HG03442 (cell line): ENCODE results near the gene IGLL5.

Source experiments
- ATAC-seq: cut with Tn5 transposase; IDR thresholded peaks from one replicate; pipeline ENCODE4 v1.9.1; 2021; ENCODE audit warnings: mild to moderate bottlenecking, moderate library complexity; ENCODE audit not compliant: unreplicated experiment

IGLL5 gene

GRCh38 chr22:22936915-22937656 is 49.5 kb downstream of the IGLL5 start:
- ATAC-seq = no peak

- ATAC-seq = no peak
These were observed 50.4 kb downstream of the IGLL5 start for GRCh38 chr22:22937894-22938480.

- no peak for ATAC-seq
These were observed 51.3 kb downstream of the IGLL5 start for GRCh38 chr22:22938672-22939587.

GRCh38 chr22:22939588-22940368 is 52.2 kb downstream of the IGLL5 start:
- no peak for ATAC-seq

GRCh38 chr22:22940961-22941605 is 53.5 kb downstream of the IGLL5 start:
- ATAC-seq = no peak

- no peak for ATAC-seq
These were observed 54.4 kb downstream of the IGLL5 start for GRCh38 chr22:22941831-22942510.

GRCh38 chr22:22942511-22943329 is 55.1 kb downstream of the IGLL5 start:
- ATAC-seq = no peak

GRCh38 chr22:22943521-22944267 is 56.1 kb downstream of the IGLL5 start:
- no peak for ATAC-seq

- no peak for ATAC-seq
These were observed 56.8 kb downstream of the IGLL5 start for GRCh38 chr22:22944268-22944985.

GRCh38 chr22:22945195-22945594 is 57.6 kb downstream of the IGLL5 start:
- no peak for ATAC-seq
